Neural progenitor cell (in vitro differentiated cells): Measurements from ENCODE around the gene CYBA. TPM values are rescaled to one million over a fixed set of nuclear protein-coding genes. Genes with fewer than 3 reads are reported as not detected.

Experiments used
- DNase-seq: peaks from one replicate; pipeline ENCODE4 v3.0.0-alpha.2; 2016; ENCODE audit warnings: low spot score
- H2AFZ ChIP-seq: fragments of 200-600 bp; sonication (generic); replicated peaks from 2 replicates; pipeline ENCODE4 v1.6.1; 2016; ENCODE audit warnings: antibody characterized with exemption
- H3F3A ChIP-seq: fragments of 200-600 bp; sonication (generic); 2 replicates; pipeline ENCODE4 v1.6.1; 2016; ENCODE audit warnings: antibody characterized with exemption, low read depth
- H3K27ac ChIP-seq: fragments of 200-600 bp; sonication (generic); 2 replicates; pipeline ENCODE4 v1.5.1; 2016; ENCODE audit warnings: mild to moderate bottlenecking
- H3K27me3 ChIP-seq: fragments of 200-600 bp; sonication (generic); 2 replicates; pipeline ENCODE4 v1.6.1; 2016; ENCODE audit warnings: mild to moderate bottlenecking, moderate library complexity
- H3K36me3 ChIP-seq: fragments of 200-600 bp; sonication (generic); 2 replicates; pipeline ENCODE4 v1.5.1; 2016
- H3K4me1 ChIP-seq: fragments of 200-600 bp; sonication (generic); 2 replicates; pipeline ENCODE4 v1.6.1; 2016; ENCODE audit warnings: mixed run types
- H3K4me2 ChIP-seq: fragments of 200-600 bp; sonication (generic); 2 replicates; pipeline ENCODE4 v1.6.1; 2016
- H3K4me3 ChIP-seq: fragments of 200-600 bp; sonication (generic); 2 replicates; pipeline ENCODE4 v1.5.1; 2016
- H3K79me2 ChIP-seq: fragments of 200-600 bp; sonication (generic); 2 replicates; pipeline ENCODE4 v1.6.1; 2016; ENCODE audit warnings: low read depth
- H3K9ac ChIP-seq: fragments of 200-600 bp; sonication (generic); 2 replicates; pipeline ENCODE4 v1.6.1; 2016
- H3K9me3 ChIP-seq: fragments of 200-600 bp; sonication (generic); 2 replicates; pipeline ENCODE4 v1.5.1; 2016; ENCODE audit warnings: low read depth
- H4K20me1 ChIP-seq: fragments of 200-600 bp; sonication (generic); 2 replicates; pipeline ENCODE4 v1.6.1; 2016; ENCODE audit warnings: low read depth
- H3K27ac Mint-ChIP-seq: 3 replicates; pipeline ENCODE4 v1.8.0; 2021; ENCODE audit warnings: mixed read lengths
- H3K27me3 Mint-ChIP-seq: 2 replicates; pipeline ENCODE4 v1.8.0; 2022; ENCODE audit warnings: low read depth, mild to moderate bottlenecking, inconsistent platforms, moderate library complexity, mixed read lengths; ENCODE audit not compliant: insufficient read depth
- H3K36me3 Mint-ChIP-seq: 3 replicates; pipeline ENCODE4 v1.8.0; 2021; ENCODE audit warnings: mixed read lengths
- H3K4me1 Mint-ChIP-seq: 3 replicates; pipeline ENCODE4 v1.8.0; 2021; ENCODE audit warnings: mixed read lengths
- H3K4me3 Mint-ChIP-seq: 3 replicates; pipeline ENCODE4 v1.8.0; 2021; ENCODE audit warnings: mild to moderate bottlenecking, moderate library complexity, mixed read lengths
- H3K9me3 Mint-ChIP-seq: 3 replicates; pipeline ENCODE4 v1.8.0; 2020; ENCODE audit warnings: mixed read lengths
- EZH2 ChIP-seq: fragments of 200-600 bp; sonication (generic); IDR thresholded peaks from 2 replicates; pipeline ENCODE4 v1.6.1; 2017; ENCODE audit warnings: antibody characterized with exemption, mild to moderate bottlenecking, moderate library complexity
- EZH2phosphoT487 ChIP-seq: fragments of 200-600 bp; sonication (generic); IDR thresholded peaks from 2 replicates; pipeline ENCODE4 v1.6.1; 2017; ENCODE audit warnings: antibody characterized with exemption
- total RNA-seq: library from RNA; depleted of rRNA; stranded (reverse); fragments of >200 nt; gene quantifications from 2 replicates; pipeline ENCODE4 v1.2.3, GENCODE V29; 2015; ENCODE audit warnings: low replicate concordance
- TF ChIP-seq, protein P1 (sequence below): fragments of 200-600 bp; sonication (generic); IDR thresholded peaks from 2 replicates; pipeline ENCODE4 v1.5.1; 2017; ENCODE audit warnings: antibody characterized with exemption, mild to moderate bottlenecking

Gene CYBA
- total RNA-seq, 1 donor from 2014 or later, result 29.9 TPM

DNA sequence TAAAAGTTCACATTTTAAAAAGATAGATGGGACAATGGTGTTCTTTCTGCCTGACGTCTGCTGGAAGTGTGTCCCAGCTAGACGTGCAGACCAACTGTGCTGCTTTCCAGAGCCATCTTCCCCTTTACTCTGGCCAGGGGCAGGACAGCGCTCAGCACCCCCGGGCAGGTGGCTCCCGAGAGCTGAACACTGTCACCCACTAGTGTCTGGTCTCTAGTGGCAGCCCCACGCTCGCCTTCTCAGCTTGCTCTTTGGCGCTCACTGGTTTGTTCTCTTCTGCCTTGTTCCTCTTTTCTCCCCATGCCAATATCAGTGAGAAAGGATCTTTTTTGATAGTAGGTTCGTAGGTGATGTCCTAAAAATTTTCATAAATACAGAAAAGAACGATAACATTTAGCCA is 54.9 kb downstream of the CYBA start:
- H3K4me3 Mint-ChIP-seq, result no peak overlapping the region
- H3K4me1 Mint-ChIP-seq, result peaks cover 2% of the 10 kb centered on the region
- Histone ChIP-seq H4K20me1 (peaks cover 16% of the 10 kb centered on the region), H3K4me2 (no peak overlapping the region), H3K4me3 (no peak overlapping the region), H2AFZ (no peak overlapping the region), H3K79me2 (peaks cover 26% of the 10 kb centered on the region), H3K27ac (no peak overlapping the region), H3F3A (no peaks in the 10 kb centered on the region), H3K9me3 (no peaks in the 10 kb centered on the region), H3K36me3 (no peaks in the 10 kb centered on the region), H3K9ac (no peak overlapping the region), H3K27me3 (no peaks in the 10 kb centered on the region), H3K4me1 (no peaks in the 10 kb centered on the region)
- no peak overlapping the region for H3K27ac Mint-ChIP-seq
- peaks cover 17% of the 10 kb centered on the region for H3K36me3 Mint-ChIP-seq
- DNase-seq, result no peak
- TF ChIP-seq, protein P1, sequence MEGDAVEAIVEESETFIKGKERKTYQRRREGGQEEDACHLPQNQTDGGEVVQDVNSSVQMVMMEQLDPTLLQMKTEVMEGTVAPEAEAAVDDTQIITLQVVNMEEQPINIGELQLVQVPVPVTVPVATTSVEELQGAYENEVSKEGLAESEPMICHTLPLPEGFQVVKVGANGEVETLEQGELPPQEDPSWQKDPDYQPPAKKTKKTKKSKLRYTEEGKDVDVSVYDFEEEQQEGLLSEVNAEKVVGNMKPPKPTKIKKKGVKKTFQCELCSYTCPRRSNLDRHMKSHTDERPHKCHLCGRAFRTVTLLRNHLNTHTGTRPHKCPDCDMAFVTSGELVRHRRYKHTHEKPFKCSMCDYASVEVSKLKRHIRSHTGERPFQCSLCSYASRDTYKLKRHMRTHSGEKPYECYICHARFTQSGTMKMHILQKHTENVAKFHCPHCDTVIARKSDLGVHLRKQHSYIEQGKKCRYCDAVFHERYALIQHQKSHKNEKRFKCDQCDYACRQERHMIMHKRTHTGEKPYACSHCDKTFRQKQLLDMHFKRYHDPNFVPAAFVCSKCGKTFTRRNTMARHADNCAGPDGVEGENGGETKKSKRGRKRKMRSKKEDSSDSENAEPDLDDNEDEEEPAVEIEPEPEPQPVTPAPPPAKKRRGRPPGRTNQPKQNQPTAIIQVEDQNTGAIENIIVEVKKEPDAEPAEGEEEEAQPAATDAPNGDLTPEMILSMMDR, result no peak
- TF ChIP-seq EZH2 (no peak), EZH2phosphoT487 (no peak)
- H3K9me3 Mint-ChIP-seq, result no peaks in the 10 kb centered on the region
- peaks cover 4% of the 10 kb centered on the region for H3K27me3 Mint-ChIP-seq

DNA sequence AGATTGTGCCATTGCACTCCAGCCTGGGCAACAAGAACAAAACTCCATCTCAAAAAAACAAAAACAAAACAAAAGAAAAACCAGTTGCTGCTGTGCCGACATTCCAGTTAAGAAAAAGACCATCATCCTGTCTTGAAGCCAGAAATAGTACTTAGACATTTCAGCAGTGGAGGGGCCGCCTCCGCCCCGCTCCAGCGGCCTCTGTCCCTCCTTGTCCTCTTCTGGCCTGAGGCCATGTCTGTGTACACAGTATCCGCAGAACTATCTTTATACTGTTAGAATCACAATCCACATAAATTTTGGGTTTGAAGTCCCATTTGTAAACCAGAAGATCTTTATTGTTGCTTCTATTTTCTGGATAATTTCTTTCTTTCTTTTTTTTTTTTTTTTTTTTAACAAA is 55.8 kb downstream of the CYBA start:
- H3K4me1 Mint-ChIP-seq, result peaks cover 2% of the 10 kb centered on the region
- H3F3A ChIP-seq, result no peaks in the 10 kb centered on the region
- H3K27me3 Mint-ChIP-seq, result peaks cover 4% of the 10 kb centered on the region
- no peak for DNase-seq
- H3K27ac ChIP-seq, result no peak overlapping the region
- no peak overlapping the region for H3K4me3 ChIP-seq
- H3K27ac Mint-ChIP-seq, result no peak overlapping the region
- no peak overlapping the region for H2AFZ ChIP-seq
- no peaks in the 10 kb centered on the region for H3K9me3 Mint-ChIP-seq
- peaks cover 26% of the 10 kb centered on the region for H3K79me2 ChIP-seq
- no peak overlapping the region for H3K4me2 ChIP-seq
- H3K36me3 Mint-ChIP-seq, result peaks cover 15% of the 10 kb centered on the region
- peaks cover 12% of the 10 kb centered on the region for H4K20me1 ChIP-seq
- H3K27me3 ChIP-seq, result no peaks in the 10 kb centered on the region
- H3K36me3 ChIP-seq, result no peaks in the 10 kb centered on the region
- TF ChIP-seq EZH2phosphoT487 (no peak), EZH2 (no peak)
- TF ChIP-seq, protein P1, result no peak
- no peak overlapping the region for H3K9ac ChIP-seq
- no peak overlapping the region for H3K4me3 Mint-ChIP-seq
- no peaks in the 10 kb centered on the region for H3K4me1 ChIP-seq
- H3K9me3 ChIP-seq, result no peaks in the 10 kb centered on the region

DNA sequence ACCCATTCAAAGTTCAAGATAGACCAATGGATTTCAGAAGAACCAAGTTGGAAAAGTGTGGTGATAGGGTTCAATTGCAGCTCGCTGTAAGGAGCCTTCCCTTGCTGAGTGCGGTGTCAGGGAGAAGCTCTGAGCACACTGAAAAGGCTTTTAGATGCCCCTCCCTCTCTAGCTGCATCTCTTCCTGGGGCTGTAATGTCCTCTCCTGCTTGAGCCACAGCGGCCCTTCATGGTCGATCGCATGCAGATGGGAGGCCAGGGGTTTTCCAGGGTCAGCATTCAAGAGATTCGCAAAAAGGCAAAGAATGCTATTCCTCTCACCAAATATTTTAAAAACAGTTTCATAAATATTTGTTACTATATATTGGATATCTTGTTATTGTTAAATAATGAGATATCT is 56.9 kb downstream of the CYBA start:
- H3K27ac ChIP-seq, result no peak overlapping the region
- H3K9me3 Mint-ChIP-seq, result no peaks in the 10 kb centered on the region
- no peak overlapping the region for H2AFZ ChIP-seq
- H4K20me1 ChIP-seq, result peaks cover 12% of the 10 kb centered on the region
- H3K79me2 ChIP-seq, result peaks cover 26% of the 10 kb centered on the region
- no peak overlapping the region for H3K27ac Mint-ChIP-seq
- DNase-seq, result no peak
- no peaks in the 10 kb centered on the region for H3K9me3 ChIP-seq
- no peak overlapping the region for H3K4me2 ChIP-seq
- no peaks in the 10 kb centered on the region for H3K27me3 ChIP-seq
- H3K4me1 Mint-ChIP-seq, result peaks cover 2% of the 10 kb centered on the region
- no peak overlapping the region for H3K4me3 ChIP-seq
- no peaks in the 10 kb centered on the region for H3K4me1 ChIP-seq
- TF ChIP-seq EZH2 (no peak), EZH2phosphoT487 (no peak)
- TF ChIP-seq, protein P1, result no peak
- H3K4me3 Mint-ChIP-seq, result no peak overlapping the region
- peaks cover 4% of the 10 kb centered on the region for H3K27me3 Mint-ChIP-seq
- H3K36me3 Mint-ChIP-seq, result peaks cover 25% of the 10 kb centered on the region
- no peak overlapping the region for H3K9ac ChIP-seq
- H3F3A ChIP-seq, result no peaks in the 10 kb centered on the region
- H3K36me3 ChIP-seq, result no peaks in the 10 kb centered on the region
